HEK293T (cell line): ENCODE results near the gene ENPP1.
"Not testable (repeated sequence)": the region's sequence is repeated elsewhere in the genome, so short reads cannot be mapped to it uniquely, and the experiment has no call there.

Experiments
- CTCF ChIA-PET: fragments of 350-600 bp; formaldehyde crosslinking; extraction: SDS; loops from one replicate; lab custom pipeline; 2021; ENCODE audit warnings: antibody characterized with exemption, inconsistent platforms; lab: Yijun Ruan, JAX
- POLR2A ChIA-PET: fragments of 350-600 bp; formaldehyde crosslinking; extraction: SDS; loops from one replicate; lab custom pipeline; 2020; ENCODE audit warnings: antibody characterized with exemption, inconsistent platforms; lab: Yijun Ruan, JAX
- DNase-seq: peaks from one replicate; pipeline ENCODE4 v3.0.0; 2012; ENCODE audit warnings: mixed read lengths; ENCODE audit errors: extremely low spot score
- ARNT ChIP-seq: fragments of 450-650 bp; IDR thresholded peaks from 2 replicates; pipeline ENCODE4 v1.6.1; 2017; ENCODE audit warnings: mild to moderate bottlenecking
- BHLHE40 ChIP-seq: fragments of 450-650 bp; IDR thresholded peaks from 2 replicates; pipeline ENCODE4 v1.6.1; 2016; ENCODE audit warnings: mild to moderate bottlenecking, moderate library complexity, borderline replicate concordance
- CTBP1 ChIP-seq: fragments of 450-650 bp; IDR thresholded peaks from 2 replicates; pipeline ENCODE4 v1.6.1; 2016; ENCODE audit warnings: borderline replicate concordance
- ELF4 ChIP-seq: fragments of 450-650 bp; IDR thresholded peaks from 2 replicates; pipeline ENCODE4 v1.6.1; 2017; ENCODE audit warnings: antibody characterized with exemption
- FOXA1 ChIP-seq: fragments of 450-650 bp; IDR thresholded peaks from 2 replicates; pipeline ENCODE4 v1.6.1; 2016; ENCODE audit warnings: mild to moderate bottlenecking
- FOXK2 ChIP-seq: fragments of 450-650 bp; IDR thresholded peaks from 2 replicates; pipeline ENCODE4 v1.6.1; 2016; ENCODE audit warnings: mild to moderate bottlenecking
- FOXM1 ChIP-seq: fragments of 450-650 bp; IDR thresholded peaks from 2 replicates; pipeline ENCODE4 v1.6.1; 2017; ENCODE audit warnings: mild to moderate bottlenecking, borderline replicate concordance
- HDGF ChIP-seq: fragments of 450-650 bp; IDR thresholded peaks from 2 replicates; pipeline ENCODE4 v1.6.1; 2017; ENCODE audit warnings: antibody characterized with exemption, borderline replicate concordance
- L3MBTL2 ChIP-seq: fragments of 450-650 bp; conservative IDR thresholded peaks from 2 replicates; pipeline ENCODE4 v1.6.1; 2016; ENCODE audit warnings: mild to moderate bottlenecking
- LEF1 ChIP-seq: fragments of 450-650 bp; IDR thresholded peaks from 2 replicates; pipeline ENCODE4 v1.6.1; 2017; ENCODE audit warnings: mild to moderate bottlenecking, borderline replicate concordance
- NFRKB ChIP-seq: fragments of 450-650 bp; IDR thresholded peaks from 2 replicates; pipeline ENCODE4 v1.6.1; 2016; ENCODE audit warnings: mild to moderate bottlenecking, moderate library complexity
- SP1 ChIP-seq: fragments of 450-650 bp; IDR thresholded peaks from 2 replicates; pipeline ENCODE4 v1.6.1; 2017
- SUZ12 ChIP-seq: fragments of 450-650 bp; IDR thresholded peaks from 2 replicates; pipeline ENCODE4 v1.6.1; 2016; ENCODE audit warnings: mild to moderate bottlenecking
- TARDBP ChIP-seq: fragments of 450-650 bp; IDR thresholded peaks from 2 replicates; pipeline ENCODE4 v1.6.1; 2016
- ZNF384 ChIP-seq: fragments of 450-650 bp; IDR thresholded peaks from 2 replicates; pipeline ENCODE4 v1.6.1; 2016
- TF ChIP-seq, protein P1 (sequence below): fragments of 450-650 bp; IDR thresholded peaks from 2 replicates; pipeline ENCODE4 v1.6.1; 2016

Gene ENPP1

DNA sequence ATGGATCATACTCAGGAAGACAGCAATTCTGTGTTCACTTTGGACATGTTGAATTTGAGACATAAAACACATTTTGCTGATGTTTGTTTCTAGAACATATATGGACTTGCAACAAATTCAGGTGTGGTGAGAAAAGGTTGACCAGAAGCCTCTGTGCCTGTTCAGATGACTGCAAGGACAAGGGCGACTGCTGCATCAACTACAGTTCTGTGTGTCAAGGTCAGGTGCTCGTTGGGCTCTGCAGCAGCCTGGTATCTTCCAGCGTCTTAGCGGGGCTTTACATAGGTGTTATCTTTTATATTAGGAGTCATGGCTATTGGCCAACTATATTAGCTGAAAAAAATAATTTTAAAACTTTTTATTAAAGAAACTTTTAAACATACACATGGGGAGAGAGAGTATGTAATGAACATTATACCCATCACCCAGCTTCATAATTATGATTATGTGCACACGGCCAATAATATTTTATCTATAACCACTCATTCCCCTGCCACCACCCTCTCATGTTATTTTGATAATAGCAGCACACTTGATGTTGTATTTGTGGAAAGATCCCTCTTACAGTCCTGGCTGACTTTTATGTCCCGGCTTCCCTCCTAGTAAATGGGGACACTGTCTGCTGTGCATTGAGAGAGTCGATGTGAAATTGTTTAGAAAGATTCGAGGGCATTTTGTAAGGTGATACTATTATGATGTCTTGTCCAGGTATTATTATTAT, 43.4 kb downstream of the ENPP1 start:
- TF ChIP-seq L3MBTL2 (no peak), ELF4 (no peak)
- TF ChIP-seq, protein P1, sequence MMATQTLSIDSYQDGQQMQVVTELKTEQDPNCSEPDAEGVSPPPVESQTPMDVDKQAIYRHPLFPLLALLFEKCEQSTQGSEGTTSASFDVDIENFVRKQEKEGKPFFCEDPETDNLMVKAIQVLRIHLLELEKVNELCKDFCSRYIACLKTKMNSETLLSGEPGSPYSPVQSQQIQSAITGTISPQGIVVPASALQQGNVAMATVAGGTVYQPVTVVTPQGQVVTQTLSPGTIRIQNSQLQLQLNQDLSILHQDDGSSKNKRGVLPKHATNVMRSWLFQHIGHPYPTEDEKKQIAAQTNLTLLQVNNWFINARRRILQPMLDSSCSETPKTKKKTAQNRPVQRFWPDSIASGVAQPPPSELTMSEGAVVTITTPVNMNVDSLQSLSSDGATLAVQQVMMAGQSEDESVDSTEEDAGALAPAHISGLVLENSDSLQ: no peak
- CTCF ChIA-PET: no interaction called here
- no peak for DNase-seq
- POLR2A ChIA-PET: no interaction called here

DNA sequence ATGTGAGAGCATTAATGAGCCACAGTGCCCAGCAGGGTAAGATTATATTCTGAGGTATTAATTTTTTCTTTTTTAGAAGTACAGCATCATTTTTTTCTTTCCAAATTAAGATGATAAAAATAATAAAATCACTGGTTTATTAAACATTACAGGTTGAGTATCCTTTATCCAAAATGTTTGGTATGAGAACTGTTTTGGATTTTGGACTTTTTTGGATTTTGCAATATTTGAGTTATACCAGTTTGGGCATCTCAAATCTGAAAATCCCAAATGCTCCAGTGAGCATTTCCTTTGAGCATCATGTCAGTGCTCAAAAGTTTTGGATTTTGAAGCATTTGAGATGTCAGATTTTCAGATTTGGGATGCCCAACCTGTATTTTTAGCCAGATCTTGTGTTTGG, 44.4 kb downstream of the ENPP1 start:
- POLR2A ChIA-PET: no interaction called here
- TF ChIP-seq FOXA1: no peak
- TF ChIP-seq BHLHE40: no peak
- no peak for TF ChIP-seq NFRKB
- no peak for TF ChIP-seq ZNF384
- TF ChIP-seq ELF4: no peak
- no peak for TF ChIP-seq FOXM1
- no peak for TF ChIP-seq L3MBTL2
- CTCF ChIA-PET: interaction anchor here (0.6 kb wide), 1 partner anchor 1024 kb away, joined by 5 read pairs; no protein-coding TSS in a partner anchor
- no peak for DNase-seq

DNA sequence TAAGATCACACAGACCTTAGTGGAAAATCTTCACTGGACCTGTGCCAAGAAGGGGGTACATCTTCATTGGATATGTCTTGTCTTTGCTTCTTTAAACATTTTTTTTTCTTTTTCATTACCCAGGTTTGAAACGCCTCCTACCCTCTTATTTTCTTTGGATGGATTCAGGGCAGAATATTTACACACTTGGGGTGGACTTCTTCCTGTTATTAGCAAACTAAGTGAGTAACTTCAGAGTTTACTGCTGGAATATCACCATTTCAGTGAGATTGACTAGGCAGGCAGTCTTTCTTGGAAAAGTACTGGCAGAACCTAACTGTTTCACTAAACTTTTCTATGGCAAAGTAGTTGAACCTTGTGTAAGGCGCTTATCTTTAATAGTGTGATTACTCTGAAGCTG, 47.0 kb downstream of the ENPP1 start:
- CTCF ChIA-PET: no interaction called here
- no peak for DNase-seq
- POLR2A ChIA-PET: no interaction called here
- TF ChIP-seq LEF1 (no peak), FOXM1 (no peak), TARDBP (no peak), NFRKB (no peak), SP1 (no peak), ZNF384 (no peak), FOXK2 (no peak), FOXA1 (no peak), HDGF (no peak), ARNT (no peak), L3MBTL2 (no peak), CTBP1 (no peak), ELF4 (no peak), BHLHE40 (no peak), SUZ12 (no peak)
- TF ChIP-seq, protein P1: no peak

DNA sequence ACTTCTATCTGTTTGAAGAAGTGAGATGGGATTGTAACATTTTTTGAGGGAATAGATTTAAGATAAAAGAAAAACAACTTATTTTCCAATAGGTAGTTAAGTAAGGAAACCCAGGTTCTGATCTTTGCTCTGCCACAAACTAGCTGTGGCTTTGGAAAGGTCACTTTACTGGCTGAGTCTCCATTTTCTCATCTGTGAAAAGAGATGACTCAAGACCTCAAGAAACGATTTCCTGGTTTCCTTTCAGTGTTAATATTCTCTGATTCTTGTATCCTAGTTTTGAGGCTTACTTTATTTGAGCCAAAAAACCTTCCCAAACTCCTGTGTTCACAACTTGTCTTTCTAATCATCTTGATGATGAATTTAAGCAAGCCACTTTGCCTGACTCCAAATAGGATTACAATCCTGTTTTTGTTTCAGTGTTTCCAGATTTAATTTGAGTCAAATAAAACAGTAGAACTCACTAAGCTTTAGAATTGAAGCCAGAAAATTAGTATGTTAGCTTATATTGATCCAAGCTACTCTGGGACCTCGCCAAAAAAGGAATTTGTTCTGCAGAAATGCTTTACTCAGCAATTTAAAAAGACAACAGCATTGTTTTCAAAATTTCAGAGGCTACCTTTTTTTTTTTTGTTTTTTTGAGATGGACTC, 51.1 kb downstream of the ENPP1 start:
- DNase-seq: no peak
- POLR2A ChIA-PET: interaction anchor here (0.6 kb wide), 1 partner anchor 64 kb away, joined by 3 read pairs; no protein-coding TSS in a partner anchor
- no peak for TF ChIP-seq SUZ12
- CTCF ChIA-PET: no interaction called here

DNA sequence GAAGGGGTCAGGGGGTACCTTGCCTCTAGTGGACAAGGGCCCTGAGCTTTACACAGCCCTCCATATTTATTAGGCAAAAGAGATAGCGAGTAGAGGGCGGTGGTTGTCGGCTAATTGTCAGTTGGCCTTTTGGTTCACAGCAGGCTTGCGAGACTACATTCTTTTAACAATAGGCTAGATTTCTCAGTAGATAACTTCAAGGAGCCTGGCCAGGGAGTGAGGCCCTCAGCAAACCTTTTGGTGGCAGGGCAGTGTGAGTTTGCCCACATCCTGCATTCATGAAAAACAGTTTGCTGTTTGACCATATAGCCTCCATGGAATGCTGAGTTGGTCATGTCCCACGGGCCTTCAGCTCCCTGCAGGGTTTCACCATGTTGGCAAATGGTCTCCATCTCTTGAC, 51.8 kb downstream of the ENPP1 start:
- CTCF ChIA-PET, POLR2A ChIA-PET: not testable (repeated sequence)

DNA sequence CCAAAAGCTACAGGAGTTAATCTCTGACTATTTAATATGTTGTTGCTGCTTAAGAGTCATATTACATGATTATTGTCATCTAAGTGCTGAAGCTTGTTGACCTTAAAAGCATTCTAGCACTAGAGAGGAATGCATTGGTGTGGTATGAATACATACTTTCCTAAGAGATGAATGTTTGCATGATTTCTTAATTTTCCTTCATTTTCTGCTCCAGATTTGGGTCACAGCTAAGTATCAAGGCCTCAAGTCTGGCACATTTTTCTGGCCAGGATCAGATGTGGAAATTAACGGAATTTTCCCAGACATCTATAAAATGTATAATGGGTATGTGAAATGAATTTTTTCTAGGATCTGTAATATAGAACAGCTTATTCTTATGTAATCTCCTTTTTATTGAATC, 53.6 kb downstream of the ENPP1 start:
- CTCF ChIA-PET: no interaction called here
- TF ChIP-seq FOXK2 (no peak), LEF1 (no peak), SP1 (no peak), CTBP1 (no peak), ELF4 (no peak), L3MBTL2 (no peak), ARNT (no peak)
- TF ChIP-seq, protein P1: no peak
- DNase-seq: no peak
- POLR2A ChIA-PET: no interaction called here

More for the DNA sequence above, 51.8 kb downstream of the ENPP1 start:
- DNase-seq: not testable (repeated sequence)

DNA sequence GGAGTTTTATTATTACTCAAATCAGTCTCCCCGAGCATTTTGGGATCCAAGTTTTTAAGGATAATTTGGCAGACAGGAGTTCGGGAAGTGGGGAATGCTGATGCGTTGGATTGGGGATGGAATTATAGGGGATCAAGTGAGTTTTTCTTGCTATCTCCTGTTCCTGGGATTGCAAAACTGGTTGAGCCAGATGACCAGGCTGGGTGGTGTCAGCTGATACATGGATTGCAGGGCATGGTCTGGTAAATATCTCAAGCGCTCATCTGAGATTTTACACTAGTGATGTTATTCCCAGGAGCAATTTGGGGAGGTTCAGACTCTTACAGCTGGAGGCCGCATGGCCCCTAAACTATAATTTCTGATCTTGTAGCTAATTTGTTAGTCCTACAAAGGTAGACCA, 54.7 kb downstream of the ENPP1 start:
- TF ChIP-seq TARDBP (no peak), ARNT (no peak), LEF1 (no peak), CTBP1 (no peak), HDGF (no peak)
- ChIA-PET POLR2A (no interaction called here), CTCF (no interaction called here)
- DNase-seq: no peak
